Brain microvascular endothelial cell (primary cell): ENCODE measurements around the gene ZFAND2A.

Experiments
- DNase-seq: peaks from one replicate; pipeline ENCODE4 v3.0.0-alpha.2; 2020
- H3K27ac ChIP-seq: fragments of 250-450 bp; sonication (Bioruptor Pico); 2 replicates; pipeline ENCODE4 v1.5.1; 2020; ENCODE audit warnings: mild to moderate bottlenecking, moderate library complexity
- H3K27me3 ChIP-seq: fragments of 250-450 bp; sonication (Bioruptor Pico); replicated peaks from 2 replicates; pipeline ENCODE4 v1.5.1; 2020; ENCODE audit warnings: mild to moderate bottlenecking
- H3K36me3 ChIP-seq: fragments of 250-450 bp; sonication (Bioruptor Pico); replicated peaks from 2 replicates; pipeline ENCODE4 v1.5.1; 2020; ENCODE audit warnings: mild to moderate bottlenecking
- H3K4me3 ChIP-seq: 2 replicates; pipeline ENCODE4 v1.5.1; 2011; ENCODE audit warnings: low read depth, mild to moderate bottlenecking, control low read depth, low read length, moderate library complexity
- in situ Hi-C: cut with HindIII; loops from 2 replicates; pipeline ENCODE4 v1.10.0; 2017; ENCODE audit warnings: low sequenced_read_pairs, low pct_ligation_motif_present
- TF ChIP-seq, protein P1 (sequence below): IDR thresholded peaks from 2 replicates; pipeline ENCODE4 v1.5.1; 2011; ENCODE audit warnings: low read depth, mild to moderate bottlenecking, moderate library complexity, low read length, control low read depth, inconsistent platforms; ENCODE audit errors: missing control alignments

The ZFAND2A gene

DNA sequence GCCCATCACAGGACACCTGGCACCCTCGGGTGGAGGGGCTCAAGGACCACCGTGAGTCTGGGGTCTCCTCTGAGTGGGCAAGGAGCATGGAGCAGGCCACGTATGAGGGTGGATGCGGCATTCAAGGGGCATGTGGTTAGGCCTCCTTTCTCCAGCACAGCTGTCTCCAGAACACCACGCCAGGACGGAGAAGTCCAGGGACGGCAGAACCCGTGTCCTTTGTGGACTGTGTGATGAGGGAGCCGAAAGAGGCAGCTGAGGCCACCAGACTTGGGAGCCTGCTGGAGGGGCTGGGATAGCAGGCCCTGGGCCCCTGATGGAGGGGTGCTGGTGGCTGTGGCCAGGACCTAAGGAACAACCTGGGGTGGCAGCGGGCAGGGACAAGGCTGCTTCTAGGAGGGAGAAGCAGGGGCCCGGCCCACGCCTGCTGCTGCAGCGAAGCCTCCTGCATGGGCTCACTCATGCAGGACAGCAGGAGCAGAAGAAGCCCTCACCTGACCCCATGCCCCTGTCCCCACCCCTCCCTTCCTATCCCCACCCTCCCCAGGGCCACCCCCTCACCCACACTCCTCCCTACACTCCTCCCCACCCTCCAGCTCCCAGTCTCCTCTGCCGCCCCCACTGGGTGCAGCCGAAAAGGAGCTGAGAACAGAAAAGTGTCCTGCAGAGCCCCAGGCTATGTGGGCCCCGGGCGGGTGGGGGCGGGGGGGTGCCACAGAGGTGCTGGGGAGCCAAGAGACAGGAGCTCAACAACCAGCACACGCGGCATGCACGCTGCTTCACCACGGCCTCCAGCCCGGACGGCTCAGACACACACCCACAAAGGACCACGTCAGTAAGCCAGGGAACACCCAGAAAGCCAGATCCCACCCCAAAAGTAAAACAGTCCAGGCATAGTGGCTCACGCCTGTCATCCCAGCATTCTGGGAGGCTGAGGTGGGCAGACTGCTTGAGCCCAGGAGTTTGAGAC is 29.7 kb downstream of the ZFAND2A start:
- in situ Hi-C loops = no loop called here
- Histone ChIP-seq H3K4me3 (no peak overlapping the region), H3K27me3 (no peaks in the 10 kb centered on the region), H3K27ac (no peak overlapping the region), H3K36me3 (peaks cover 4% of the 10 kb centered on the region)
- TF ChIP-seq, protein P1, sequence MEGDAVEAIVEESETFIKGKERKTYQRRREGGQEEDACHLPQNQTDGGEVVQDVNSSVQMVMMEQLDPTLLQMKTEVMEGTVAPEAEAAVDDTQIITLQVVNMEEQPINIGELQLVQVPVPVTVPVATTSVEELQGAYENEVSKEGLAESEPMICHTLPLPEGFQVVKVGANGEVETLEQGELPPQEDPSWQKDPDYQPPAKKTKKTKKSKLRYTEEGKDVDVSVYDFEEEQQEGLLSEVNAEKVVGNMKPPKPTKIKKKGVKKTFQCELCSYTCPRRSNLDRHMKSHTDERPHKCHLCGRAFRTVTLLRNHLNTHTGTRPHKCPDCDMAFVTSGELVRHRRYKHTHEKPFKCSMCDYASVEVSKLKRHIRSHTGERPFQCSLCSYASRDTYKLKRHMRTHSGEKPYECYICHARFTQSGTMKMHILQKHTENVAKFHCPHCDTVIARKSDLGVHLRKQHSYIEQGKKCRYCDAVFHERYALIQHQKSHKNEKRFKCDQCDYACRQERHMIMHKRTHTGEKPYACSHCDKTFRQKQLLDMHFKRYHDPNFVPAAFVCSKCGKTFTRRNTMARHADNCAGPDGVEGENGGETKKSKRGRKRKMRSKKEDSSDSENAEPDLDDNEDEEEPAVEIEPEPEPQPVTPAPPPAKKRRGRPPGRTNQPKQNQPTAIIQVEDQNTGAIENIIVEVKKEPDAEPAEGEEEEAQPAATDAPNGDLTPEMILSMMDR = no peak
- no peak for DNase-seq

DNA sequence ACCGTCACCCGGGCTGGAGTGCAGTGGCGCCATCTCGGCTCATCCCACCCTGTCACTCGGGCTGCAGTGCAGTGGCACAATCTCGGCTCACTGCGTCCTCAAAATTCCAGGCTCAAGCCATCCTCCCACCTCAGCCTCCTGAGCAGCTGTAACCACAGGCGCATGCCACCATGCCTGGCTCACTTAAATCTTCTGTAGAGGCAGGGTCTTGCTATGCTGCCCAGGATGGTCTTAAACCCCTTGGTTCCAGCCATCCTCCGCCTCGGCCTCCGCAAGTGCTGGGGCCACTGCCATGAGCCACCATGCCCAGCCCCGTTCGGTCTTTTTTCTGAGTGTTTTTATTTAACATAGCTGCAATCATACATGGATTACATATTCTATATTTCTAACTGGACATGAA is 30.6 kb downstream of the ZFAND2A start:
- TF ChIP-seq, protein P1 = no peak
- peaks cover 4% of the 10 kb centered on the region for H3K36me3 ChIP-seq
- DNase-seq = no peak
- in situ Hi-C loops = no loop called here
- no peaks in the 10 kb centered on the region for H3K27me3 ChIP-seq
- no peak overlapping the region for H3K4me3 ChIP-seq
- H3K27ac ChIP-seq = no peak overlapping the region

DNA sequence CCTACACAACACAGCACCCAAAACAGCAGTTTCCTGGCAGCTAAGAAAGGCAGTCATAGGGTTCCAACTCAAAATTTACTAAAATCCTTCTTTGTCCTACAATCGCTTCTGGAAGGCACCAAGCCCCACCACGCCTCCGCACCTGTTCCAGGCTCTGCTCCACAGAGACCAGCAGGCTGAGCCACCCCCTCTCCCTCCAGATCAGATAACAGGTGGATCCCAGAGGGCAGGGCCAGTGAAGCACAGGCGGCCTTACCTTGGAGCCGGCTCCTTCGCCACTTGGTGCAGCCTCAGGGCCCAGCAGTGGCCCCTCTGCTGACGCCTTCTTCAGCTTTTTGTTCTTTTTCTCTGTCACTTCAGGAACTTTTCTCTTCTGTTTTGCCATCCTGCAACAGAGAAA is 33.0 kb downstream of the ZFAND2A start:
- TF ChIP-seq, protein P1 = no peak
- Histone ChIP-seq H3K36me3 (peaks cover 4% of the 10 kb centered on the region), H3K4me3 (no peak overlapping the region), H3K27me3 (no peaks in the 10 kb centered on the region), H3K27ac (no peak overlapping the region)
- no peak for DNase-seq
- in situ Hi-C loops = no loop called here

DNA sequence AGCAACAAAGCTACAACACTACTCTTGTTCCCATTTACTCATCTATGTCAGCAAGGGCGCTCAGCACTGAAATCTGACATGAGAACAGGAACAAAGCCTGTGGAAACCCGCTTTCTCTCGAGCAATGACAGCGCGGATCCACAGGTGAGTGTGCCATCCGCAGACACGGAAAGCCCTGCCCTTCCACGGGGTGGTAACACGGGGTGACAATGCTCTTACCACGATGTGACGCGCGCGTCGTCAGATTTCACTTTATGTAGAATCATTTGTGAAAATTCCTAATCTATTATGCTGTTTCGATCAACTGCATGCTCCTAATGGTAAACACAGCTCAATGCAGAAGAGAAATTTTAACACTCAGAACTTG is 34.4 kb downstream of the ZFAND2A start:
- H3K27me3 ChIP-seq = no peaks in the 10 kb centered on the region
- TF ChIP-seq, protein P1 = no peak
- no peak for DNase-seq
- in situ Hi-C loops = no loop called here
- peaks cover 4% of the 10 kb centered on the region for H3K36me3 ChIP-seq
- H3K4me3 ChIP-seq = no peak overlapping the region
- no peak overlapping the region for H3K27ac ChIP-seq

DNA sequence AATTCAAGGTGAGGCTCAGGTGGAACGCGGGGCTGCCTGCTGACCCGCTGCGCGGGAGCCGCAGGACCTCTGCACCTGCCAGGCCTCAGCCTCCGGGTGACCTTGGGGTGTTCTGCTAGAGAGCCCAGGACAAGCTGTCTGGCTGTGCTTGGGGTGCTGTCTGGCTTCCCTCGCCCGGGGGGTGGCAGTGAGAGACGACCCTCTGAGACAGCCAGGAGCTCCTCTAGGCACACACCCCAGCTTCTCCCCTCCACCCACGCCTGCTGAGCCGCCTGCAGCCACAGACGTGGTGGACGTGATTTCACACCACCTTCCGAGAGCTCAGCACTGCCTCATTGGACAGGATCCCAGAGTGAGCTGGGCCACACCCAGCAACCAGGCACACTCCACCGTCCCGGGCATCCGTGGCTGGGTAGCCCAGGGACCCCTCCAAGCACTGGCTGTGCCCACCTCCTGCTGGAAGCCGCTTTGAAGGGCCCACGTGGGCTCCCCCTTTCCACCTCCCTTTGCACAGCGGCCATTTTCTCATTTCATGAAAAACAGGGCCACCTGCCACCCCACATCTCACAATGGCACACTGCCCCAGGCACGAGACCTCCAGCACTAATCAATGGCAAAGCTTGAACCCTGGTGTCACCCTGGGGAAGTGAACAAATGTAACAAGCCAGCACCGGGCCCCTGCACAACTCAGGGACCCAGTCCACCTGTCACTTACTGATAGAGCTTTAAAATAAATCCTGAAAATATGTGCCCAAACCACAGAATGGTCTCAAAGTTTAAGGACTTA is 35.0 kb downstream of the ZFAND2A start:
- in situ Hi-C loops = no loop called here
- H3K36me3 ChIP-seq = peaks cover 4% of the 10 kb centered on the region
- TF ChIP-seq, protein P1 = no peak
- H3K4me3 ChIP-seq = no peak overlapping the region
- no peak for DNase-seq
- no peak overlapping the region for H3K27ac ChIP-seq
- H3K27me3 ChIP-seq = no peaks in the 10 kb centered on the region
